Measurements from ENCODE around the gene EEF1G. TPM values are rescaled to one million over a fixed set of nuclear protein-coding genes. Genes with fewer than 3 reads are reported as not detected.

EEF1G gene
- total RNA-seq, 1 donor from 2014 or later, result 2,583 TPM

GRCh38 chr11:62615521-62615920 is 41.8 kb upstream of the EEF1G start:
- no peak for DNase-seq (ENCODE audit: low read depth)
- H3K4me3 ChIP-seq (ENCODE audit: low read depth, low read length), result no peak overlapping the region
- no peaks in the 10 kb centered on the region for H3K27me3 ChIP-seq (ENCODE audit: control insufficient read depth, insufficient read depth, low read length)
- no peaks in the 10 kb centered on the region for H3K36me3 ChIP-seq (ENCODE audit: control insufficient read depth, insufficient read depth, low read length)
- TF ChIP-seq CTCF (IDR thresholded peaks at IDR 0.05; ENCODE audit: insufficient read depth, low read length, poor library complexity, severe bottlenecking), result no peak

GRCh38 chr11:62614275-62614674 is 40.6 kb upstream of the EEF1G start:
- no peak for TF ChIP-seq CTCF (IDR thresholded peaks at IDR 0.05; ENCODE audit: insufficient read depth, low read length, poor library complexity, severe bottlenecking)
- no peaks in the 10 kb centered on the region for H3K36me3 ChIP-seq (ENCODE audit: control insufficient read depth, insufficient read depth, low read length)
- no peak for DNase-seq (ENCODE audit: low read depth)
- no peak overlapping the region for H3K4me3 ChIP-seq (ENCODE audit: low read depth, low read length)
- H3K27me3 ChIP-seq (ENCODE audit: control insufficient read depth, insufficient read depth, low read length), result no peaks in the 10 kb centered on the region

GRCh38 chr11:62613291-62613778 is 39.6 kb upstream of the EEF1G start:
- no peak for DNase-seq (ENCODE audit: low read depth)
- no peaks in the 10 kb centered on the region for H3K27me3 ChIP-seq (ENCODE audit: control insufficient read depth, insufficient read depth, low read length)
- H3K36me3 ChIP-seq (ENCODE audit: control insufficient read depth, insufficient read depth, low read length), result no peaks in the 10 kb centered on the region
- no peak for TF ChIP-seq CTCF (IDR thresholded peaks at IDR 0.05; ENCODE audit: insufficient read depth, low read length, poor library complexity, severe bottlenecking)
- H3K4me3 ChIP-seq (ENCODE audit: low read depth, low read length), result no peak overlapping the region

GRCh38 chr11:62612366-62613290 is 38.9 kb upstream of the EEF1G start, which contains the start of the genes EML3 and ROM1:
Gene EML3, minus strand, starts transcription at chr11:62612775. Its CDS starts 318 bp downstream, at chr11:62612457.
Gene ROM1, plus strand, starts transcription at chr11:62613257. Its CDS starts 25 bp downstream, at chr11:62613282.
- Histone ChIP-seq H3K36me3 (ENCODE audit: control insufficient read depth, insufficient read depth, low read length) (no peaks in the 10 kb centered on the region), H3K27me3 (ENCODE audit: control insufficient read depth, insufficient read depth, low read length) (no peaks in the 10 kb centered on the region), H3K4me3 (ENCODE audit: low read depth, low read length) (peak within 1 kb of the TSS; percentile 54)
- TF ChIP-seq CTCF (IDR thresholded peaks at IDR 0.05; ENCODE audit: insufficient read depth, low read length, poor library complexity, severe bottlenecking), result peak; percentile 63
- no peak for DNase-seq (ENCODE audit: low read depth)

GRCh38 chr11:62611705-62612365 is 38.1 kb upstream of the EEF1G start:
- H3K4me3 ChIP-seq (ENCODE audit: low read depth, low read length), result peak overlapping the region; percentile 54
- TF ChIP-seq CTCF (IDR thresholded peaks at IDR 0.05; ENCODE audit: insufficient read depth, low read length, poor library complexity, severe bottlenecking), result no peak
- H3K27me3 ChIP-seq (ENCODE audit: control insufficient read depth, insufficient read depth, low read length), result no peaks in the 10 kb centered on the region
- no peak for DNase-seq (ENCODE audit: low read depth)
- no peaks in the 10 kb centered on the region for H3K36me3 ChIP-seq (ENCODE audit: control insufficient read depth, insufficient read depth, low read length)
